ENCODE data around the gene SLC27A4. TPM values are rescaled to one million over a fixed set of nuclear protein-coding genes. Genes with fewer than 3 reads are reported as not detected.
A peak's percentile ranks its signal among the peaks of the same experiment; 100 is the strongest.

SLC27A4 gene
- total RNA-seq, 1 experiment from 2014 or later: 17.0 TPM

DNA sequence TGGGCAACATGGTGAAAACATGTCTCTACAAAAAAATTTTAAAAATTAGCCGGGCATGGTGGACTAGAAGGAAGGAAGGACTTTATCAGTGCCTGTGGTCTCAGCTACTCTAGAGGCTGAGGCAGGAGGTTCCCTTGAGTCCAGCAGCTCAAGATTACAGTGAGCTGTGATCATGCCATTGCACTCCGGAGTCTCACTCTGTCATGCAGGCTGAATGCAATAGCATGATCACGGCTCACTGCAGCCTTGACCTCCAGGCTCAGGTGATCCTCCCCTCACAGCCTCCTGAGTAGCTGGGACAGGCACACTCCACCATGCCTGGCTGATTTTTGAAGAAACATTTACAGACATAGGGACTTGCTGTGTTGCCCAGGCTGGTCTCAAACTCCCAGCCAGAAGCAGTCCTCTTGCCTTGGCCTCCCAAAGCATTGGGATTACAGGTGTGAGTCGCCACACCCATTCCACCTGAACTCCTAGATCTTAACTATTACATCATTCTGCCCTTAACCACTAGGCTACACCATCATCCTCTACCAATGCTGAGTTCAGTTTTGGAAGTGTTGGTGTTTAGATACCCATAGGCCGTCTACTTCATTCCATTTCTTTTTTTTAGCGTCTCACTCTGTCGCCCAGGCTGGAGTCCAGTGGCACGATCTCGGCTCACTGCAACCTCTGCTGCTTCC lies 28.8 kb downstream of the SLC27A4 start:
- Mint-ChIP-seq H3K27me3 (ENCODE audit: low read depth) (peaks cover 67% of the 10 kb centered on the region), H3K36me3 (ENCODE audit: insufficient read depth in 1 of 3, low read depth in 3 of 3) (peaks cover 0 to 4% (median 0%) of the 10 kb centered on the region in 3 experiments; a peak in 1 of 7 replicates), H3K27ac (no peak overlapping the region), H3K4me3 (peak overlapping the region in 1 of 2 experiments; percentile 40; a peak in 2 of 5 replicates), H3K9me3 (peaks cover 2 to 4% of the 10 kb centered on the region in 2 experiments; a peak in 3 of 5 replicates), H3K4me1 (peaks cover 28 to 29% of the 10 kb centered on the region in 2 experiments)
- H3K23me2 ChIP-seq (ENCODE audit: insufficient read length, low read depth, low read length, poor library complexity, severe bottlenecking): no peaks in the 10 kb centered on the region
- no peak overlapping the region for H2AFZ ChIP-seq (ENCODE audit: low read length)
- H3K27ac ChIP-seq (ENCODE audit: insufficient read length, low read depth, low read length): no peak overlapping the region
- no peak overlapping the region for H3K23ac ChIP-seq (ENCODE audit: insufficient read length, low read depth, low read length)
- no peak overlapping the region for H4K5ac ChIP-seq (ENCODE audit: insufficient read length, low read depth, low read length)
- H3K4me1 ChIP-seq (ENCODE audit: insufficient read depth, low read length): peaks cover 8% of the 10 kb centered on the region; the same call in 1 of the 2 replicates
- H2BK5ac ChIP-seq (ENCODE audit: insufficient read length, low read length): no peak overlapping the region
- H2AK5ac ChIP-seq (ENCODE audit: insufficient read length, low read length): no peak overlapping the region
- no peaks in the 10 kb centered on the region for H4K20me1 ChIP-seq (ENCODE audit: control insufficient read depth, insufficient read depth, insufficient read length)
- H4K8ac ChIP-seq (replicated peaks; ENCODE audit: insufficient read length, low read depth, low read length): no peak overlapping the region
- no peak overlapping the region for H3K18ac ChIP-seq (ENCODE audit: insufficient read length, low read depth, low read length)
- H3K79me2 ChIP-seq (ENCODE audit: insufficient read depth, low read length): peaks cover 6% of the 10 kb centered on the region; the same call in 1 of the 2 replicates
- no peak overlapping the region for H3K4me2 ChIP-seq (ENCODE audit: insufficient read depth, insufficient read length, low read length)
- no peak overlapping the region for H2BK20ac ChIP-seq (ENCODE audit: low read depth, low read length, poor library complexity, severe bottlenecking)
- no peak overlapping the region for H2BK120ac ChIP-seq (ENCODE audit: low read depth, low read length, poor library complexity, severe bottlenecking)
- TF ChIP-seq, protein P1, sequence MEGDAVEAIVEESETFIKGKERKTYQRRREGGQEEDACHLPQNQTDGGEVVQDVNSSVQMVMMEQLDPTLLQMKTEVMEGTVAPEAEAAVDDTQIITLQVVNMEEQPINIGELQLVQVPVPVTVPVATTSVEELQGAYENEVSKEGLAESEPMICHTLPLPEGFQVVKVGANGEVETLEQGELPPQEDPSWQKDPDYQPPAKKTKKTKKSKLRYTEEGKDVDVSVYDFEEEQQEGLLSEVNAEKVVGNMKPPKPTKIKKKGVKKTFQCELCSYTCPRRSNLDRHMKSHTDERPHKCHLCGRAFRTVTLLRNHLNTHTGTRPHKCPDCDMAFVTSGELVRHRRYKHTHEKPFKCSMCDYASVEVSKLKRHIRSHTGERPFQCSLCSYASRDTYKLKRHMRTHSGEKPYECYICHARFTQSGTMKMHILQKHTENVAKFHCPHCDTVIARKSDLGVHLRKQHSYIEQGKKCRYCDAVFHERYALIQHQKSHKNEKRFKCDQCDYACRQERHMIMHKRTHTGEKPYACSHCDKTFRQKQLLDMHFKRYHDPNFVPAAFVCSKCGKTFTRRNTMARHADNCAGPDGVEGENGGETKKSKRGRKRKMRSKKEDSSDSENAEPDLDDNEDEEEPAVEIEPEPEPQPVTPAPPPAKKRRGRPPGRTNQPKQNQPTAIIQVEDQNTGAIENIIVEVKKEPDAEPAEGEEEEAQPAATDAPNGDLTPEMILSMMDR (conservative IDR thresholded peaks at IDR 0.05): no peak
- no CpG with 5 or more reads among the region's 9 CpGs for WGBS (ENCODE audit: extremely low coverage, insufficient read length, low lambda C conversion rate)
- H3K4ac ChIP-seq (ENCODE audit: low read depth, low read length): no peak overlapping the region
- H3T11ph ChIP-seq (ENCODE audit: low read length): no peak overlapping the region
- no peaks in the 10 kb centered on the region for H3K9me3 ChIP-seq (ENCODE audit: control insufficient read depth, low read depth, low read length)
- H2BK15ac ChIP-seq (ENCODE audit: low read depth, low read length): no peak overlapping the region
- no peak overlapping the region for H3K56ac ChIP-seq (ENCODE audit: insufficient read length, low read depth, low read length)
- H2BK12ac ChIP-seq (ENCODE audit: insufficient read length, low read depth, low read length): no peak overlapping the region
- H4K91ac ChIP-seq (ENCODE audit: insufficient read length, low read depth, low read length): no peak overlapping the region
- H3K9ac ChIP-seq (ENCODE audit: extremely low read depth, insufficient read length, low read length): no peak overlapping the region
- H3K14ac ChIP-seq (ENCODE audit: insufficient read depth, low read length): no peak overlapping the region
- peaks cover 8% of the 10 kb centered on the region for H3K79me1 ChIP-seq (ENCODE audit: insufficient read depth, low read depth, low read length, poor library complexity, severe bottlenecking)
- DNase-seq: no peak
- peaks cover 10% of the 10 kb centered on the region; the same call in 1 of the 2 replicates for H3K27me3 ChIP-seq (ENCODE audit: insufficient read depth, low read length)

Measured in H9 (cell line).